Thyroid gland (tissue), 4 donors: Measurements from ENCODE around the gene COMMD4. TPM values are rescaled to one million over a fixed set of nuclear protein-coding genes. Genes with fewer than 3 reads are reported as not detected.

ENCODE experiments used
- DNase-seq, 2 donors: peaks; one replicate each; pipeline ENCODE4 v3.0.0-alpha.2; 2019
- H3K27ac ChIP-seq, 3 donors: fragments of 200-600 bp; sonication (generic); 1 replicate in 2 of 3; 2 replicates in 1 of 3; pipeline ENCODE4 v1.5.1; 2016 to 2019; ENCODE audit warnings: mild to moderate bottlenecking in 1 of 3, moderate library complexity in 1 of 3
- H3K27me3 ChIP-seq: fragments of 200-600 bp; sonication (generic); one replicate; pipeline ENCODE4 v1.5.1; 2019
- H3K36me3 ChIP-seq, 2 donors: fragments of 200-600 bp; sonication (generic); one replicate each; pipeline ENCODE4 v1.5.1; 2016 to 2019
- H3K4me1 ChIP-seq, 2 donors: fragments of 200-600 bp; sonication (generic); one replicate each; pipeline ENCODE4 v1.5.1; 2017 to 2019
- H3K4me3 ChIP-seq, 3 donors: fragments of 200-600 bp; sonication (generic); replicated peaks in 1 of 3; 1 replicate in 2 of 3; 2 replicates in 1 of 3; pipeline ENCODE4 v1.5.1; 2016; ENCODE audit warnings: mild to moderate bottlenecking in 1 of 3
- H3K9me3 ChIP-seq: fragments of 200-600 bp; sonication (generic); one replicate; pipeline ENCODE4 v1.5.1; 2017
- POLR2A ChIP-seq, 2 donors: fragments of 450-650 bp; IDR thresholded peaks; one replicate each; pipeline ENCODE4 v1.6.1; 2017; ENCODE audit warnings: antibody characterized with exemption in 2 of 2, mild to moderate bottlenecking in 2 of 2, moderate library complexity in 1 of 2
- WGBS, 2 donors: methylation state at CpG; one replicate each; pipeline ENCODE4 v1.1.5; 2017; 5-methylcytosine and 5-hydroxymethylcytosine counted together
- intact Hi-C: fragments of 100-400 bp; cut with DNase I; formaldehyde crosslinking; loops from one replicate; pipeline ENCODE4 v1.15.1; 2023
- total RNA-seq, 4 donors: library from RNA; depleted of rRNA; stranded (reverse); fragments of >200 nt; gene quantifications; one replicate each; pipeline ENCODE4 v1.2.3, GENCODE V29; 2016
- TF ChIP-seq, protein P1 (sequence below), 6 experiments: fragments of 200-600 bp in 3 of 6; fragments of 450-650 bp in 3 of 6; sonication (generic) in 3 of 6; IDR thresholded peaks; one replicate each; pipeline ENCODE4 v1.5.1; 2016 to 2019; ENCODE audit warnings: antibody characterized with exemption in 6 of 6, mild to moderate bottlenecking in 2 of 6, inconsistent platforms in 1 of 6, moderate library complexity in 1 of 6

The COMMD4 gene
- total RNA-seq, 4 donors from 2014 or later = 58.1 to 83.6 (median 61.1) TPM

DNA sequence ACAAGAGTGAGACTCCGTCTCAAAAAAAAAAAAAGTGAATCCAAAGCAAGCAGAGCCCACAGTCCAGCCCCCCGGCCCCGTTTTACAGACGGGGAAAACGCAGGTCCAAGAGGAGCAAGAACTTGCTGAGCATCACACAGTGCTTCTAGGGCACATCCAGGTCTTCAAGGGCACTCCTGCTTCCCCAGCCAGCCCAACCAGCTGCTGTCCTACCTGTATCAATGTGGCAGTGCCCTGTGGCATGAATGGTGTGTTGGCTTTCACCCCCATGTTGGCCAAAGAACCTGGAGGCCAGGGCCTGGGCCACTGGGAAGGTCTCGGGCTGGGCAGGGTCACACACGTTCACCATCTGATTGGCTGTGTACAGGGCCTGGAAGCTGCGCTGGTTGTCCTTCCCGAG lies 27.9 kb downstream of the COMMD4 start:
- TF ChIP-seq, protein P1, sequence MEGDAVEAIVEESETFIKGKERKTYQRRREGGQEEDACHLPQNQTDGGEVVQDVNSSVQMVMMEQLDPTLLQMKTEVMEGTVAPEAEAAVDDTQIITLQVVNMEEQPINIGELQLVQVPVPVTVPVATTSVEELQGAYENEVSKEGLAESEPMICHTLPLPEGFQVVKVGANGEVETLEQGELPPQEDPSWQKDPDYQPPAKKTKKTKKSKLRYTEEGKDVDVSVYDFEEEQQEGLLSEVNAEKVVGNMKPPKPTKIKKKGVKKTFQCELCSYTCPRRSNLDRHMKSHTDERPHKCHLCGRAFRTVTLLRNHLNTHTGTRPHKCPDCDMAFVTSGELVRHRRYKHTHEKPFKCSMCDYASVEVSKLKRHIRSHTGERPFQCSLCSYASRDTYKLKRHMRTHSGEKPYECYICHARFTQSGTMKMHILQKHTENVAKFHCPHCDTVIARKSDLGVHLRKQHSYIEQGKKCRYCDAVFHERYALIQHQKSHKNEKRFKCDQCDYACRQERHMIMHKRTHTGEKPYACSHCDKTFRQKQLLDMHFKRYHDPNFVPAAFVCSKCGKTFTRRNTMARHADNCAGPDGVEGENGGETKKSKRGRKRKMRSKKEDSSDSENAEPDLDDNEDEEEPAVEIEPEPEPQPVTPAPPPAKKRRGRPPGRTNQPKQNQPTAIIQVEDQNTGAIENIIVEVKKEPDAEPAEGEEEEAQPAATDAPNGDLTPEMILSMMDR (IDR thresholded peaks at IDR 0.05) = no peak
- TF ChIP-seq POLR2A (IDR thresholded peaks at IDR 0.05) = no peak
- peaks cover 19 to 48% of the 10 kb centered on the region in 2 donors for H3K36me3 ChIP-seq

GRCh38 chr15:75364881-75365280 lies 29.0 kb downstream of the COMMD4 start:
- intact Hi-C loops = loop anchor here (5.0 to 10.0 kb wide), 3 partner anchors 87 to 317 kb away; partner anchors contain the start of gene SIN3A
- 87 to 97% methylated on average over 6 of the region's 6 CpGs for WGBS, 2 donors
- no peak for DNase-seq
- Histone ChIP-seq H3K9me3 (no peaks in the 10 kb centered on the region), H3K4me3 (no peak overlapping the region), H3K4me1 (peaks cover 12 to 18% of the 10 kb centered on the region in 2 donors), H3K27me3 (no peaks in the 10 kb centered on the region), H3K27ac (no peak overlapping the region), H3K36me3 (peaks cover 11 to 40% of the 10 kb centered on the region in 2 donors)
- TF ChIP-seq, protein P1 (IDR thresholded peaks at IDR 0.05) = no peak
- TF ChIP-seq POLR2A (IDR thresholded peaks at IDR 0.05) = no peak

More for the DNA sequence above, 27.9 kb downstream of the COMMD4 start:
- Histone ChIP-seq H3K4me3 (no peak overlapping the region), H3K27me3 (no peaks in the 10 kb centered on the region), H3K9me3 (no peaks in the 10 kb centered on the region), H3K27ac (no peak overlapping the region), H3K4me1 (peaks cover 1 to 7% of the 10 kb centered on the region in 2 donors)
- DNase-seq = no peak
- 89 to 93% methylated on average over 9 of the region's 9 CpGs for WGBS, 2 donors
- intact Hi-C loops = loop anchor here (10.0 kb wide), 1 partner anchor 291 kb away; no protein-coding TSS in a partner anchor

DNA sequence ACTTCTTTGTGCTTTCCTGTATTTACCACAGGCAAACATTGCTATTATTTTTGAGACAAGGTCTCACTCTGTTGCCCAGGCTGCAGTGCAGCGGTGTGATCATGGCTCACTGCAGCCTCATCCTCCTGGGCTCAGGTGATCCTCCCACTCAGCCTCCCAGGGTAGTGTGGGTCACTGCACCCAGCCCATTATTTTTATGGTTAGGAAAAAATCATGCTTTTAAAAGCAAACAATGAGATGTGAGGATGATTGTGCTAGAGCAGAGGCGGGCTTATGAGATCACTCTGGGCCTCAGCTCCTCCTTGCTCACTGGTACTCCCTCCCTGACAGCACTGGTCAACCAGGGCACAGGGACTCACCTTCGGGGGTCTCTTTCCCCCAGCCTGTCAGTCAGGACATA lies 30.3 kb downstream of the COMMD4 start:
- WGBS, 2 donors = 96% methylated on average over 3 of the region's 3 CpGs

GRCh38 chr15:75367006-75367405 lies 31.1 kb downstream of the COMMD4 start:
- TF ChIP-seq, protein P1 (IDR thresholded peaks at IDR 0.05) = no peak
- TF ChIP-seq POLR2A (IDR thresholded peaks at IDR 0.05) = no peak
- intact Hi-C loops = loop anchor here (5.0 to 10.0 kb wide), 3 partner anchors 85 to 315 kb away; partner anchors contain the start of gene SIN3A
- no peak for DNase-seq
- Histone ChIP-seq H3K36me3 (peaks cover 17 to 46% of the 10 kb centered on the region in 2 donors), H3K27me3 (no peaks in the 10 kb centered on the region), H3K9me3 (no peaks in the 10 kb centered on the region), H3K27ac (peak overlapping the region in 1 of 3 donors; percentile 95), H3K4me3 (no peak overlapping the region), H3K4me1 (peaks cover 13 to 18% of the 10 kb centered on the region in 2 donors)

More for the DNA sequence above, 30.3 kb downstream of the COMMD4 start:
- H3K36me3 ChIP-seq = peaks cover 11 to 47% of the 10 kb centered on the region in 2 donors
- no peak for DNase-seq
- H3K27ac ChIP-seq = no peak overlapping the region
- H3K27me3 ChIP-seq = no peaks in the 10 kb centered on the region
- H3K4me3 ChIP-seq = no peak overlapping the region
- TF ChIP-seq POLR2A (IDR thresholded peaks at IDR 0.05) = no peak
- TF ChIP-seq, protein P1 (IDR thresholded peaks at IDR 0.05) = no peak
- H3K9me3 ChIP-seq = no peaks in the 10 kb centered on the region
- intact Hi-C loops = loop anchor here (5.0 to 10.0 kb wide), 3 partner anchors 86 to 316 kb away; partner anchors contain the start of gene SIN3A
- peaks cover 13 to 18% of the 10 kb centered on the region in 2 donors for H3K4me1 ChIP-seq

- no peaks in the 10 kb centered on the region for H3K9me3 ChIP-seq
- TF ChIP-seq, protein P1 (IDR thresholded peaks at IDR 0.05) = peak in 2 of 6 experiments; percentile 52 to 86
- no peak for TF ChIP-seq POLR2A (IDR thresholded peaks at IDR 0.05)
- H3K4me1 ChIP-seq = peaks cover 13 to 18% of the 10 kb centered on the region in 2 donors
- H3K4me3 ChIP-seq = peak overlapping the region in 1 of 3 donors; percentile 88
- intact Hi-C loops = loop anchor here (5.0 to 10.0 kb wide), 3 partner anchors 85 to 315 kb away; partner anchors contain the start of gene SIN3A
- H3K27me3 ChIP-seq = no peaks in the 10 kb centered on the region
- WGBS, 2 donors = 41% methylated on average over 7 of the region's 7 CpGs
- H3K36me3 ChIP-seq = peaks cover 18 to 42% of the 10 kb centered on the region in 2 donors
- no peak for DNase-seq
- H3K27ac ChIP-seq = peak overlapping the region in 2 of 3 donors; percentile 25 to 95
These were observed 31.6 kb downstream of the COMMD4 start for GRCh38 chr15:75367406-75367912.
